Natural killer cell (primary cell): ENCODE results near the gene CASP9. TPM values are rescaled to one million over a fixed set of nuclear protein-coding genes. Genes with fewer than 3 reads are reported as not detected.

Source experiments
- ATAC-seq, 3 donors: fragments of 150-1000 bp in 2 of 3; fragments of 200-7000 bp in 1 of 3; cut with Tn5 transposase; 1 replicate in 1 of 3; 2 replicates in 2 of 3; pipeline ENCODE4 v1.10.0; 2021; ENCODE audit warnings: mild to moderate bottlenecking in 2 of 3, moderate library complexity in 2 of 3
- DNase-seq, 2 donors: peaks; one replicate each; pipeline versions ENCODE4 v3.0.0 to v3.0.0-alpha.2; 2013 to 2021; ENCODE audit warnings: mixed read lengths in 1 of 2
- H3K27ac ChIP-seq: one replicate; pipeline ENCODE4 v1.5.1; 2013; ENCODE audit warnings: mild to moderate bottlenecking, low read length
- H3K27me3 ChIP-seq: one replicate; pipeline ENCODE4 v1.6.1; 2013; ENCODE audit warnings: low read length; ENCODE audit not compliant: control insufficient read depth, insufficient read depth
- H3K36me3 ChIP-seq: one replicate; pipeline ENCODE4 v1.6.1; 2013; ENCODE audit warnings: low read length; ENCODE audit not compliant: control insufficient read depth, insufficient read depth
- H3K4me1 ChIP-seq: one replicate; pipeline ENCODE4 v1.6.1; 2013; ENCODE audit warnings: low read length; ENCODE audit not compliant: control insufficient read depth, insufficient read depth
- H3K4me3 ChIP-seq: one replicate; pipeline ENCODE4 v1.5.1; 2013; ENCODE audit warnings: low read length
- H3K9me3 ChIP-seq: one replicate; pipeline ENCODE4 v1.6.1; 2013; ENCODE audit warnings: low read length; ENCODE audit not compliant: control insufficient read depth, insufficient read depth
- H3K27ac Mint-ChIP-seq, 2 donors: one replicate each; pipeline ENCODE4 v1.8.0; 2022; ENCODE audit warnings: mild to moderate bottlenecking in 2 of 2, mixed read lengths in 2 of 2, moderate library complexity in 1 of 2
- H3K27me3 Mint-ChIP-seq, 2 donors: one replicate each; pipeline ENCODE4 v1.8.0; 2022; ENCODE audit warnings: low read depth in 2 of 2, mixed read lengths in 2 of 2
- H3K36me3 Mint-ChIP-seq: one replicate; pipeline ENCODE4 v1.8.0; 2022; ENCODE audit warnings: mixed read lengths
- H3K4me1 Mint-ChIP-seq, 2 donors: one replicate each; pipeline ENCODE4 v1.8.0; 2022; ENCODE audit warnings: mixed read lengths in 2 of 2
- H3K4me3 Mint-ChIP-seq: one replicate; pipeline ENCODE4 v1.8.0; 2022; ENCODE audit warnings: mild to moderate bottlenecking, moderate library complexity, mixed read lengths
- H3K9me3 Mint-ChIP-seq, 2 donors: one replicate each; pipeline ENCODE4 v1.8.0; 2022; ENCODE audit warnings: mixed read lengths in 2 of 2
- CTCF ChIP-seq: fragments of 200-600 bp; IDR thresholded peaks from one replicate; pipeline ENCODE4 v1.8.0; 2022; ENCODE audit warnings: antibody characterized with exemption
- WGBS: methylation state at CpG from one replicate; pipeline ENCODE4 v1.1.7; 2013; ENCODE audit warnings: missing lambda C conversion rate; ENCODE audit not compliant: insufficient coverage; 5-methylcytosine and 5-hydroxymethylcytosine counted together
- intact Hi-C: fragments of 100-400 bp; cut with micrococcal nuclease; formaldehyde crosslinking; loops from one replicate; pipeline ENCODE4 v1.14.2; 2022
- total RNA-seq, 4 donors: library from RNA; stranded (reverse); fragments of 120-200 nt in 1 of 4; gene quantifications; one replicate each; pipeline versions ENCODE4 v1.2.3 to v1.2.4, GENCODE V29; 2013 to 2022

CASP9 gene
- total RNA-seq, 3 donors from 2014 or later (not counting 1 experiment from before 2014, with no cell fraction given): 13.4 to 20.5 (median 13.5) TPM

GRCh38 chr1:15455522-15455921 lies 68.5 kb downstream of the CASP9 start:
- ATAC-seq: no peak

GRCh38 chr1:15454256-15454655 lies 69.8 kb downstream of the CASP9 start:
- Histone ChIP-seq H3K4me1 (no peaks in the 10 kb centered on the region), H3K27me3 (no peaks in the 10 kb centered on the region), H3K4me3 (no peak overlapping the region), H3K27ac (no peak overlapping the region), H3K9me3 (no peaks in the 10 kb centered on the region), H3K36me3 (no peaks in the 10 kb centered on the region)
- Mint-ChIP-seq H3K27ac (no peak overlapping the region), H3K9me3 (no peaks in the 10 kb centered on the region), H3K36me3 (no peaks in the 10 kb centered on the region), H3K4me3 (no peak overlapping the region), H3K4me1 (no peaks in the 10 kb centered on the region), H3K27me3 (peaks cover 5 to 9% of the 10 kb centered on the region in 2 donors)
- TF ChIP-seq CTCF: no peak
- WGBS: 91% methylated on average over 2 of the region's 3 CpGs
- DNase-seq: no peak
- ATAC-seq: no peak
- intact Hi-C loops: no loop called here

More at GRCh38 chr1:15455522-15455921, 68.5 kb downstream of the CASP9 start:
- Mint-ChIP-seq H3K27me3 (peaks cover 0 to 4% of the 10 kb centered on the region in 2 donors), H3K4me1 (no peaks in the 10 kb centered on the region), H3K36me3 (no peaks in the 10 kb centered on the region), H3K9me3 (no peaks in the 10 kb centered on the region), H3K4me3 (no peak overlapping the region), H3K27ac (no peak overlapping the region)
- Histone ChIP-seq H3K4me1 (no peaks in the 10 kb centered on the region), H3K27ac (no peak overlapping the region), H3K9me3 (no peaks in the 10 kb centered on the region), H3K4me3 (no peak overlapping the region), H3K36me3 (no peaks in the 10 kb centered on the region), H3K27me3 (no peaks in the 10 kb centered on the region)
- intact Hi-C loops: no loop called here
- DNase-seq: no peak
- no peak for TF ChIP-seq CTCF
- 87% methylated on average over 6 of the region's 6 CpGs for WGBS

DNA sequence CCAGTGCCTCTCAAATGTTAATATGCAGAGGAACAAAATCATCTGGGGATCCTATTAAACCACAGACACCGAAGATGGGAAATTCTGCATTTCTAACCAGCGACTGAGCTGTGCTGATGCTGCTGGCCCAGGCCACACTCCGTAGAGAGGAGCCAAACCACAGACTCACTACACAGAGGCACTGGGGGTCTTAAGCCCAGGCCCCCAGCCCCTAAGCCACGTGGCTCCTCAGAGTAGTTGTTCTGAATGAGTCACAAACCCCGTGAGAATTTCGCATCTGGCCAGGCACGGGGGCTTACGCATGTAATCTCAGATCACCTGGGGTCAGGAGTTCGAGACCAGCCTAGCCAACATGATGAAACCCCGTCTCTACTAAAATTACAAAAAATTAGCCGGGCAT lies 70.3 kb downstream of the CASP9 start:
- H3K4me3 Mint-ChIP-seq: no peak overlapping the region
- intact Hi-C loops: no loop called here
- no peaks in the 10 kb centered on the region for H3K9me3 Mint-ChIP-seq
- Histone ChIP-seq H3K27ac (no peak overlapping the region), H3K4me1 (no peaks in the 10 kb centered on the region), H3K36me3 (no peaks in the 10 kb centered on the region), H3K27me3 (no peaks in the 10 kb centered on the region), H3K9me3 (no peaks in the 10 kb centered on the region), H3K4me3 (no peak overlapping the region)
- peaks cover 7 to 9% of the 10 kb centered on the region in 2 donors for H3K27me3 Mint-ChIP-seq
- H3K4me1 Mint-ChIP-seq: no peaks in the 10 kb centered on the region
- ATAC-seq (no peak), DNase-seq (no peak)
- 81% methylated on average over 11 of the region's 11 CpGs for WGBS
- H3K36me3 Mint-ChIP-seq: no peaks in the 10 kb centered on the region
- TF ChIP-seq CTCF: no peak
- H3K27ac Mint-ChIP-seq: no peak overlapping the region

GRCh38 chr1:15452866-15453571 lies 71.0 kb downstream of the CASP9 start:
- H3K4me3 ChIP-seq: no peak overlapping the region
- no peak for TF ChIP-seq CTCF
- no peak for ATAC-seq
- no peak for DNase-seq
- Mint-ChIP-seq H3K27me3 (peaks cover 6 to 7% of the 10 kb centered on the region in 2 donors), H3K4me3 (no peak overlapping the region), H3K36me3 (no peaks in the 10 kb centered on the region), H3K9me3 (no peaks in the 10 kb centered on the region), H3K4me1 (no peaks in the 10 kb centered on the region), H3K27ac (no peak overlapping the region)
- no peak overlapping the region for H3K27ac ChIP-seq
- WGBS: 95% methylated on average over 10 of the region's 10 CpGs
- H3K27me3 ChIP-seq: no peaks in the 10 kb centered on the region
- intact Hi-C loops: no loop called here
- no peaks in the 10 kb centered on the region for H3K4me1 ChIP-seq
- no peaks in the 10 kb centered on the region for H3K9me3 ChIP-seq
- no peaks in the 10 kb centered on the region for H3K36me3 ChIP-seq
